RKO (cell line): ENCODE results near the gene GRM8.

Experiments used
- DNase-seq: peaks from one replicate; pipeline ENCODE4 v3.0.0-alpha.2; 2016; ENCODE audit warnings: low spot score

GRM8 gene

DNA sequence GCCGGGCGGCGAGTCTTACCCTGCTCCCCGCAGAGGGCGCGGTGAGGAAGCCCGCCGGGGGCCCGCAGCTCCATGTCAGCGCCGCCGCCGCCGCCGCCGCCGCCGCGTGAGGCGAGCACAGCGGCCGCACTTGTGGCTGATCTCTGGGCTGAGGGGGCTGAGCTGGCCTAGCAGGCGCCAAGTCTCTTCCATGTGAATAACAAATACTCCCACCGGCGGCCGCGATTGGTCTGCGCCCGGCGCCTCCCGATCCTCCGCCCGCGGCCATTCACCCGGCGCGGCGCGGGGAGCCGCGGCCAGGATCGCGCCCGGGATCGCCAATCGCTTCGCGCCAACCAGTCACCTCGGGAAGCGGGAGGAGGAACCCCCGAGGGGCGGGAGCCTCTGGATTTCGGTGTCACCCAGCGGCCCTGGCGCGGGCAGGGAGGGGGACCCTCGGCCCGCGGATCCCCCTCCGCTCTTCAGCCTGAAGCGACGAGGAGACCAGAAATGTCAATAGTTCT is at the start of gene GRM8:
GRM8 (minus strand) TSS at position 164 of the 503 bp plus-strand sequence.
- DNase-seq: peak; percentile 79

- no peak for DNase-seq
Observed at GRCh38 chr7:127290801-127291361, 38.1 kb upstream of the GRM8 start.

GRCh38 chr7:127290116-127290655 is 37.4 kb upstream of the GRM8 start:
- DNase-seq: no peak

DNA sequence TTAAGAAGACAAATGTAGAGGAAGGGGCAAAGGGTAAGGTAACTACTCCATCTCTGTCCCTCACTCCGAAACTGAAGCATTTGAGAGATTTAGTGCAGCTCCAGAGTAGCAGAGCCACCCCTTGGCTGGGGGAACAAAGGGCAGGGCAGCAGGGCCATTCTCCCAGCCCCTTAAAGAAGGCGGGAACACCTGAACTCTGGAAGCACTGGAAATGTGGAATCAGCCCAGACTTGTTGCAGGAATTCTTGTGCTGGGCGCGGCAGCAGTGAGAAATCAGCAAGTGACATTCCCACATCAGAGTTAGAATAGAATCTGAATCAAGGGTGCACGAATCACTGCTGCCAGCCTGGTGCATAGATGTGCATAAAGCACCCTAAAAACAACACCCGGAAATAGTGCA is 34.4 kb upstream of the GRM8 start:
- no peak for DNase-seq

DNA sequence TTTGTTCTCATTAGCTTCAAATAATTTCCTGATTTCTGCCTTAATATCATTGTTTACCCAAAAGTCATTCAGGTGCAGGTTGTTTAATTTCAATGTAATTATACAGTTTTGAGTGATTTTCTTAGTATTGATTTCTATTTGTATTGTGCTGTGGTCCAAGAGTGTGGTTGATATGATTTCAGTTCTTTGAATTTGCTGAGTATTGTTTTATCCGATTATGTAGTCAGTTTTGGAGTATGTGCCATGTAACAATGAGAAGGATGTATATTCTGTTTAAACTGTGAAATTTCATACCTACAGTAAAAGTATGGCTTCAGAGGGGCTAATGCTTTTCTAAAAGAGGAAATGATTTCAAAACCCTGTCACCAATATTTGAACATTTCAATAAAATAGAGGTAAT is 17.4 kb upstream of the GRM8 start:
- no peak for DNase-seq

GRCh38 chr7:127266047-127266446 is 13.3 kb upstream of the GRM8 start:
- no peak for DNase-seq

DNA sequence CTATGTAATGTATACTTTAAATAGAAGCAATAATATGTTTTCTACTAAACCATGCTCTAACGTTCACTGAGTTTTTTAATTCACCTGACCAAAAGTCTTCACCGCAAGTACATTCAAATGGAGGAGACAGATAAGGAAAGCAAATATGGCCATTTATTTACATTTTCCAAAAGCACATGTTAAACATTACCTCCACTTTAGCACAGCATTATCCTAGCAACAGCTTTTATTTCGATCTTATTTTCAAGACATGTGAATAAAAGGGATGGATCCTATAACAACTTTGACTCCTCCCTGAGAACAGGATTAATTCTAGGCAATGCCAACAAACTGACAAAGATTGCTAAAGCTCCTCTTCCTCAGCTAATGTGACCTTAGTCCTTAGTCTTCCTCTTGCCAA is 11.5 kb upstream of the GRM8 start:
- no peak for DNase-seq

- DNase-seq: no peak
Observed at GRCh38 chr7:127258111-127258510, 5.4 kb upstream of the GRM8 start.

DNA sequence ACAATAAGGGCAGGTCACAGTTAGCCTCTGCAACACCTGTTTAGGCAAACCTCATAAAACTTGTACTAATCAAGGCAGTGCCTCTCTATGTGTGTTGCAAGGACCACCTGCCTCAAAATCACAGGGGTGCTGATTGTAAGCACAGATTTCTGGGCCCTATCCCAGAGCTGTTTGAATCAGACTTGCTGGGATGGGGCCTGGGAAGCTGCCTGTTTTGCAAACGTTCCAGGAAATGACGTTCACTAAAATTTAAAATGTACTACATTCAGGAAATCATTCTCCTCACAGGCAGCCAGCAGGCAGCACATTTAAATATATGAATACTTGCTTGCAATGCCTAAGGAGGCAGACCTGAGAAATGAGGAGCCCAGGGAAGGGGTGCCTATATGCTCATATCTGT is 4.3 kb upstream of the GRM8 start:
- no peak for DNase-seq

- DNase-seq: no peak
Observed at GRCh38 chr7:127256041-127256725, 3.4 kb upstream of the GRM8 start.

GRCh38 chr7:127254163-127254684 is 1.5 kb upstream of the GRM8 start:
- DNase-seq: no peak

DNA sequence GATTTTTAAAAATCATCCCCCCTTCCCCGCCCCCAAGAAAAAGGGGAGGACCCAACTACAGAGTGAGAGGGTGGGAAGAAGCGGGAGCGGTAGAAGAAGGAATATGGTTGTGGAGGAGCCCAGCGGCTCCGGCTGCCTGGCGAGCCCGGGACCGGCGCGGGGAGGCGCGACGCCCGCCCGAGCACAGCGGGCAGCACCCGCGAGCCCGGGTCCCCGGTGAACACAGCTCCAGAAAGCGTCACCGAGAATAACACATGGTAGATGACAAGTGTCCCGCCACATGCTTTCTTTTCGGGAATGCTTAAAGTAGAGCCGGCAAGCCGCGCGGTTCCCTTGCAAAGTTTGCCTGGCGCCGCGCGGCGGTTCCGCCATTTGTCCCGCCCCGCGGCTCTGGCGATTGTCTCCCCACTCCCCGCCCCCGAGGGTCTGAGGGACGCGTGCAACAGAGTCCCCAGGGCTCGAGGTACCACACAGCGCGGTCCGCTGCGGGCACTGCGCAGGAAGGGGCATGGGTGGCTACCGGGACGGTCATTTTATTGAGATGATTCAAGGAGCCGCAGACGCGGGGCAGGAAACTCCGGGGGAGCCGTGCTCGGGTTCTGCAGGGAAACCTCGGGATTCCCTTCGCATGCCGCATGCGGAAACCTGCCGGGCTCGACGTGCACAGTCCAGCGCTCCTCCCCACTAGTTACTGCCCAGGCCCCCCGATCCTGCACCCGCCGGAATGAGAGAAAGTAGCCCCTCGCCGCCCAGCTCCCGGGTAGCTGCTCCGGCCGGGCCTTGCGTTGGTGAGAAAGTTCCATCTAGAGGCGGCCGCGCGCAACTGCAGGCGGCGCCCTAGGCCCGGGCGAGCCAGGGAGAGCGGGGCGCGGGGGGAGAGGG is 781 bp upstream of the GRM8 start:
- peak; percentile 73 for DNase-seq

DNA sequence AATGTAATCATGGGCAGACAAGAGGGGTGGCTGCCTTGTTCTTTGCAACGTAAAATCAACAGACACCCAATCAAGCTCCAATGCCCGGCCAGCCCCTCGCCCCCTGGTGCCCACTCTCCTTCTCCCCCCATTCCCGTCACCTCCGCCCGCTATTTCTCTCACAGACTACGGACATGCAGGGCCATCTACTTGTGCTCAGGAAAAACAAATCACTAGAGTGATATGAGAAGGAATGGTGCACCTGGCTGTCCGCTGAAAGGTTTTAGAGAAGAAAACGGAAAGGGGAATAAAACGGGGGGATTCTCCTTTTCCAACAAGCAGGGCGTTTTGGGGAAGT is 396 bp downstream of the GRM8 start:
- DNase-seq: no peak

- DNase-seq: no peak
Observed at GRCh38 chr7:127251465-127252376, 1.0 kb downstream of the GRM8 start.

GRCh38 chr7:127251036-127251464 is 1.7 kb downstream of the GRM8 start:
- no peak for DNase-seq

- DNase-seq: no peak
Observed at GRCh38 chr7:127250312-127251035, 2.3 kb downstream of the GRM8 start.

DNA sequence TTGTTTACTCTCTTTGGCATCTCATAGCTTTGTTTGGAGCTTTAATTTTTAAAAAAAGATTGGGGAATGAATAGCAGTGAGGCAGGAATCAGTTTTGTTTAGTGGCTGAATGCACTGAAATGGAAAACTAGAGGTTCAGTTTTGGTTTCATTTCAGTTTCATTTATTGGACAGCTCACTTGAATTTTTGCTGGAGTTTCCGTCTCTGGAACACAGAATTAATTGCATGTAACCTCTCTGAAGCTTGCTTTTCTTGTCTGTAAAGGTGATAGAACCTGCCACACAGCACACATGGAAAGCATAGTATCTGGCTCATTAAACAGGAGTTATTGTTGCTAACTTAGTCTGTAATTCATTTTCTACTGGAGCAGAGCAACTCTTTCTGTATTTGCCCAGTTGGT is 7.1 kb downstream of the GRM8 start:
- DNase-seq: no peak

DNA sequence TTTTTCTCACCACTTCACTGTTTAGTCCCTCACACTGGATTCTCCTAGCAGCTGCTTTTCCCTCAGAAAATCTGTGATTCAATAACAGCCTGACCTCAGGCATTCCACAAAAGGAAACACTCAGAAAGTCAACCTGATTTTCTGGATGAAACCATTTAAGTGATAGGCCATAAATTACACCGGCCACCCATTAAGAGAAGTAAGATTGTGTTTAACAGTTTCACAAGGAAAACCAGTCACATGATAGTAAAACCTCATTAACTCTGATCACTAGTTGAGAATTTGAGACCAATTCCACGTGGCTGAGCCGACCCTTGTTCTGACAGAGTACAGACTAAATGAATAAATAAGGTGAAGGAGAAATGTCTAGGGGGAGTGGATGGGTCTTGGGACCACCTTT is 7.7 kb downstream of the GRM8 start:
- no peak for DNase-seq

GRCh38 chr7:127239814-127240213 is 12.9 kb downstream of the GRM8 start:
- DNase-seq: no peak

GRCh38 chr7:127233630-127234029 is 19.1 kb downstream of the GRM8 start:
- no peak for DNase-seq

DNA sequence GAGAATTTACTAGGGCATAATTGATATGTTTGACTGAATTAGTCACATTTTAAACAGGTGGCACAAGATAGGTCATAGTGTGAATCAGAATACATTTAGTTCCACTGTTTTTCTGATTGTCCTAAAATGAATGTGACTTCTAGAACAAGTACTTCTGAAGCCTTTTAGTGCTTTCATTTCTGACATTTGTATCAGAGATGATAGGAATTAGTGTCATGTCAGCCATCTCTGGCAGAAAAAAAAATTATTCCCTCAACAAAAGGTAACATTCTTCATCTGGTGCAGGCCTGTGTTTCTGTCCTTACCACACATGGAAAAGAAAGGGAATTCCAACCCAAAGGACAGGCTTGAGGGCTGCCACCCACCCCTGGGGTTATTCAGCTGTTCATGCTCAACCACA is 21.3 kb downstream of the GRM8 start:
- DNase-seq: no peak
